HL-60/S4 treated with retinoic acid at 250 ng/mL for 4 days and 3 days (cell line): ENCODE measurements around the gene FGF2.

Experiments used
- in situ Hi-C: fragments of 300-500 bp; cut with MboI; formaldehyde crosslinking; loops from 2 replicates; pipeline ENCODE4 v1.7.0; 2022; ENCODE audit warnings: low sequenced_read_pairs

Gene FGF2

GRCh38 chr4:122884499-122884898 is 57.9 kb downstream of the FGF2 start:
- in situ Hi-C loops, result no loop called here

- in situ Hi-C loops, result no loop called here
Measured at GRCh38 chr4:122889726-122890125, 63.1 kb downstream of the FGF2 start.

- in situ Hi-C loops, result no loop called here
Measured at GRCh38 chr4:122890147-122890795, 63.6 kb downstream of the FGF2 start.

GRCh38 chr4:122894827-122895226 is 68.2 kb downstream of the FGF2 start:
- in situ Hi-C loops, result no loop called here

GRCh38 chr4:122895336-122895995 is 68.8 kb downstream of the FGF2 start:
- in situ Hi-C loops, result no loop called here

- in situ Hi-C loops, result no loop called here
Measured at GRCh38 chr4:122896270-122896669, 69.6 kb downstream of the FGF2 start.

GRCh38 chr4:122898370-122899150 is 71.9 kb downstream of the FGF2 start:
- in situ Hi-C loops, result no loop called here

- in situ Hi-C loops, result loop anchor here (25.0 kb wide), 1 partner anchor 287 kb away; the partner anchor contains the start of gene IL21
Measured at GRCh38 chr4:122899682-122900081, 73.1 kb downstream of the FGF2 start.

GRCh38 chr4:122900314-122900713 is 73.7 kb downstream of the FGF2 start:
- in situ Hi-C loops, result loop anchor here (25.0 kb wide), 1 partner anchor 288 kb away; the partner anchor contains the start of gene IL21

- in situ Hi-C loops, result loop anchor here (25.0 kb wide), 1 partner anchor 289 kb away; the partner anchor contains the start of gene IL21
Measured at GRCh38 chr4:122901247-122902010, 74.8 kb downstream of the FGF2 start.

GRCh38 chr4:122903766-122904288 is 77.2 kb downstream of the FGF2 start:
- in situ Hi-C loops, result loop anchor here (25.0 kb wide), 1 partner anchor 292 kb away; the partner anchor contains the start of gene IL21

- in situ Hi-C loops, result loop anchor here (25.0 kb wide), 1 partner anchor 295 kb away; the partner anchor contains the start of gene IL21
Measured at GRCh38 chr4:122906859-122907305, 80.3 kb downstream of the FGF2 start.

- in situ Hi-C loops, result loop anchor here (25.0 kb wide), 1 partner anchor 296 kb away; the partner anchor contains the start of gene IL21
Measured at GRCh38 chr4:122908223-122908622, 81.6 kb downstream of the FGF2 start.

GRCh38 chr4:122909683-122910082 is 83.1 kb downstream of the FGF2 start:
- in situ Hi-C loops, result loop anchor here (25.0 kb wide), 1 partner anchor 297 kb away; the partner anchor contains the start of gene IL21

GRCh38 chr4:122911588-122911987 is 85.0 kb downstream of the FGF2 start:
- in situ Hi-C loops, result loop anchor here (25.0 kb wide), 1 partner anchor 299 kb away; the partner anchor contains the start of gene IL21

GRCh38 chr4:122912810-122913575 is 86.4 kb downstream of the FGF2 start:
- in situ Hi-C loops, result loop anchor here (25.0 kb wide), 1 partner anchor 301 kb away; the partner anchor contains the start of gene IL21

GRCh38 chr4:122914292-122914904 is 87.8 kb downstream of the FGF2 start:
- in situ Hi-C loops, result loop anchor here (25.0 kb wide), 1 partner anchor 302 kb away; the partner anchor contains the start of gene IL21

GRCh38 chr4:122914938-122915337 is 88.3 kb downstream of the FGF2 start:
- in situ Hi-C loops, result loop anchor here (25.0 kb wide), 1 partner anchor 303 kb away; the partner anchor contains the start of gene IL21

- in situ Hi-C loops, result loop anchor here (25.0 kb wide), 1 partner anchor 305 kb away; the partner anchor contains the start of gene IL21
Measured at GRCh38 chr4:122917731-122918130, 91.1 kb downstream of the FGF2 start.
